Stimulated activated CD8-positive, alpha-beta memory T cell treated with anti-CD3 and anti-CD28 coated beads, Interleukin-4, amount 100 ng/mL, for 48 hours (primary cell): ENCODE measurements around the gene MOB3B.

Source experiments
- DNase-seq: peaks from one replicate; pipeline ENCODE4 v3.0.0-alpha.2; 2020

MOB3B gene

DNA sequence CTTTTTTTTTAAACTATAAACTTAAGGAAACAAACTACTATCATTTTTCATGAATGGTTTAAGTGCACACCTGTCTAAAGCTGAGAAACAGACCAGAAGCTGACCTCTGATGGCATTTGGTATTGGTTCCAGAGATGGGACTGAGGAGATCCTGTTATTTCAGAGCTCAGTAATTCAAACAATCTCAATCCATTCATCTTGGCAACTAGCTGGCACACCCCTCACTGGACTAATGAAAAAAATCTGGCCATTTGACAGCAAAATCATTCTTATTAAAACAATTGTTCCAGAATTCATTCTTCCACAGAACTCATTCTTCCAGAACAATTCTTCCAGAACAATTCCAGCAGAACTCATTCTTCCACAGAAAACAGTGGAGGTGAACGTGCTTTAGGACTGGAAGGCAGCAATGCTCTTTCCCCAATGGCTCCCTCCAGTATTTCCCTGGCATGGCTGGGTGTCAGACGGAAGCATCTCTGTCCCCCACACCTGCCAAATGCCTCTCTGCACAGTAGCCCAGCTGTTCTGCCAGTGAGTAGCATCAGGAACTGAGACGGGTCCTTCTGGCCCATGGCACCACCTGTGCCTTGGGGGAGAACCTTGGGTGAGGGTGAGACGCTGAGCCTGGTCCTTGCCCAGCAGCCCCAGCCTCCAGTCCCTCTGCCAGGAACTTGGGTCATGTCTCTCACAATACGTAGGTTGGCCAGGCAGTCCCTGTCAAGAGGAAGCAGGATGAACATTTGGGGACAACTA lies 145.2 kb downstream of the MOB3B start:
- DNase-seq = no peak

DNA sequence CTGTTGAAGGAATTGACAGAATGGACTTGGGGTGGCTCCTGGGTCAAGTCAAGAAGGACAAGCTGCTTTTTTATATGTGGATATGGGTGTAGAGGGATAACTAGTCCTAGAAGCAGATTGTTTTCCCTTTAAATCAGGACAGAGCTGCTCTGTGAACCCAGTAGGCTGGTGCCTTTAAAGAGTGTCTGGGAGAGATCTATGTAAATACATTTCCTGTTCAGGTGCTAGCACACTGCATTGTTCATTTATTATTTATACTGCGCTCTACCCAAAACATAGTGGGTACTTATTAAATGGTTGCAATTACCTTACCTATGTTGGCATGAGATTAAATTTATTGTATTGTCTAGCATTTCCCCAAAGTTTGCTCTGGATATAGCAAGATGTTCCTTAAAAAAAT lies 146.1 kb downstream of the MOB3B start:
- DNase-seq = no peak

DNA sequence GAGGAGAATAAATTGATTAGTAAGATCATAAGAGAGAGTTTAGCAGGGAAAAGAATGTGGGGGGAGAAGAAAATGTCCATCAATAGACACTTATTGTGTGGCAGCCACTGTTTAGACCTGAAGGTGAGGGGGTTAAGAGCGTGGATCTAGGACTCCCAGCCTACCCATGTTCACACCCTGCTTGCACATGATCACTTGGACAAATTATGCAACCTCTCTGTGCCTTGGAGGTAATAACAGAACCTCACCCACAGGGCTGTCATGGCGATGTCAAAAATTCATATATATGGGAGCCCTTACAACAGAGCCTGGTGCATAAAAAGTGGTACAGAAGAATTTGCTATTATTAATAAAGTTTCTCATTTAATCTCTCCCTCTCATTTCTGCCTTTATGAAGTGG lies 146.6 kb downstream of the MOB3B start:
- no peak for DNase-seq

DNA sequence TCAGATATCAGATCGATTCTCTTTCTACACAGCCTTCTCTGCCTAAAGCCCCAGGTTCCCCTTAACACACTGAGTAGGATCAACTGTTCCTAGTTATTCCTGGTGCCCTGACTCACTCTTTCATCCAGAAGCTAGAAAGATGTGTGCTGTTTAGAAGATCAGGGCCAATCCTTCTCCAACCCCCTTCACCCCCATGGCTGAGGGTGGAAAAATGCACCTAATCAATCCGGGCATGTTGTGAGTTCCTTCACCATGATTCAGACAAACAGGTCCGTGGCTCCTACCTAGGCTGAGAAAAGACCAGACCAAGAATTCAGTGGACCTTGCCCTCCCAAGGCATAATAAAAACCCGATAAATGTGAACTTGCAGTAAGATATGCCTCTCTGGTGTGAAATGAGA lies 147.3 kb downstream of the MOB3B start:
- DNase-seq = no peak

DNA sequence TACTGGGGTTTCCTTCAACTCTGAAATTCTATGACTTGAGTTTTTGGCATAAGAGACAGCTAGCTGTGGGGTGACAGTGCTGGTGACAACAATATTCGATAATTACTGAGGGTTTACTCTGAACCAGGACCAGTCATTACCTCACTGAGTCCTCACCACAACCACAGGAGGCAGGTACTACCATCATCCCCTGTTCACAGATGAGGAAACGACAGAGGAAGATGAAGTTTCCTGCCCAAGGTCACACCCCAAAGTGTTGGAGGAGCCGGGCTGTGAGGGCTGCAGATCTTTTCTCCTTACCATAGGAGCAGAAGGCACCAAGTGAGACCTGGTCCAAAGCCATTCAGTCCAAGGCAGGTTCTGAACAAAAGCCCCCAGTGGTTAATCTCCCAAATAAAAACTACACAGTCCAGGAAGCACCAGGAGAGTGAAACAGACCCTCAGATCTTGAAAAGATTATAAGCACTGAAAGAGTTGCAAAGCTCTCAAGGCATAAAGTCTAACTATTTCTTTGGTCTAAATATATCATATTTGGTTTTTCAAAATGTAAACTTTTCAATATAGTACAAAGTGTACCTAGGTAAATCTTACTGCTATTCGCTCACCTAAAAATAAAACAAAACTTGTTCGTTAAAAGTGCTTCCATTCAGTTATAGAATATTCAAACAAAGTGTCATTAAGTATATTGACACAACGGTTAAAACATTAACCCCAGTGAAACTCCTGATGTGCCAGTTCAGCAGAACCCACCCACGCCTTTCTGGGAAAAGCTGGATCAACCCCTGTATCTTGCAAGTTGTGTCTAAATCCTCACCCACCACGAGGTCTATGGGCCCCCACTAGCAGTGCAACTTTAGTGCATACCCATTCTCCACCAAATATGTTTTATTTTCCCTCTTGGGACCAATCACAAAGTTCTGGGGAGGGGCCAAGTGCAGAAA lies 150.0 kb downstream of the MOB3B start:
- DNase-seq = no peak

DNA sequence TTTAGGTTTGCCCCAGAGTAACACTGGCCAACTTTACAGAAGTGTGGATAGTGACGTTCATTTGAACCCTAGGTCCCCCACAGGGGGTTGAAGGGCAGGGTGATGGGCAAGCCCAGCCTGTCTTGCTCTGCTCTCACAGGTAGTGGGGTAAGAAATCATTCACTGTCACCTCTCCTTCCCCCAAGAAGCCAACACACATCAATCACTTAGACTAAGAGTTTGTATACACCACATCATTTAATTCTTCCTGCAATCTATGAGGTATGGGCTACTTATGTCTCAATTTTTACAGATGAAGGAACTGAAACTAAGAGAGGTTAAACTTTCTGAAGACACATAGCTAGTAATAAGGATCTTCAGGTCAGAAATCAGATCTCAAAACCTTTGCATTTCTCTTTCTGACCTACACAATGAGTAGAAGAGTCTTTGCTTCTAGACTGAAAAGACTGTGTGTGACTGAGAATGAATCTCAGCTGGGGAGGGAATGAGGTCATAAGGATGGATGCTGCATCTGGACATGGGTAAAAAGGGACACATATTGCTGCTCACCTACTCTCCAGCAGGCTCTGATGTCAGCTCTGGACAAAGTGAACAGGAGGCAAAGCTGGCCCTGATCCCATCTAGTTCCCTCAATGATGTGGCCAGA lies 151.7 kb downstream of the MOB3B start:
- DNase-seq = no peak

DNA sequence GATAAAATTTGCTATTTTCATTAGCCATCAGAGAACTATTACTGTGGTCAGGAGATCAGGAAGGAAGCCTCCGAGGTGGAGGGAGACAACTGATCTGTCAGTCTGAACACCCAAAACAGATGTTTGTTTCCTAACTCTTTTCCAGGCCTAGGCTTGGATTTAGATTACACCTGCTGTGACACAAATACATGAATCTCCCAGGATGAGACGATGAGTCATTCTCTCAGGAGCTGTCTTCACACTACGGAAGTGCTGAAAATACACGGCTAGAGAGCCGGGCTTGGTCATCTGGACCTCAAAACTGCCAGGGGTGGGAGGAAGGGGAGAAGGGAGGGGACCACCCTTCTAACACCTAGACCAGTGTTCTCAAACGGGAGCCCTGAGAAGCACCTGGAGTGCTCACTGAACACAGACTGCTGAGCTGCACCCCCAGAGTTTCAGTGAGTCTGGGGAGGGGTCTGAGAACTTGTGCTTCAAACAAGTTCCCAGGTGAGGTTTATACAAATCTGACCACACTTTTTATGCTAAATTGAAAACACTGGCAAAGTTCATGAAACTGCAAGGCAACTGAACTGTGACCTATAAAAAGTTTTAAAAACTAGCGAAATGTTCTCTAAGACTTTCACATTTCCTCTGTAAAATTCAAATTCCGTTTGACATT lies 152.3 kb downstream of the MOB3B start:
- DNase-seq = no peak

DNA sequence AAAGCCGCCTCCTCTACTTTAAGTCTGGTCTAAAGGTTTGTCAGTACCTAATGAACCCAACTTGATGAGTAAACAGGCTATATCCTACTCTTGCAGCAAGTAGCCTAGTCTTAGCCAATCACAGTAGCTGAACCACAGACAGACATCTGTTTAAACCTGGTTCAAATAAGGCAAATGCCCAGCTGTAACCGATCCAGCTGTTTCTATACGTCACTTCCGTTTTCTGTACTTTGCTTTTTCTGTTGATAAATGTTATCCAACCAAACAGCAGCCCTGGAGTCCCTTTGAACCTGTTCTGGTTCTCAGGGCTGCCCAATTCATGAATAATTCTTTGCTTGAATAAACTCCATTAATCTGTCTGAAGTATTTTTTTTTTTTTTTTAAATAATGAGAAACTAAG lies 155.8 kb downstream of the MOB3B start:
- DNase-seq = no peak

DNA sequence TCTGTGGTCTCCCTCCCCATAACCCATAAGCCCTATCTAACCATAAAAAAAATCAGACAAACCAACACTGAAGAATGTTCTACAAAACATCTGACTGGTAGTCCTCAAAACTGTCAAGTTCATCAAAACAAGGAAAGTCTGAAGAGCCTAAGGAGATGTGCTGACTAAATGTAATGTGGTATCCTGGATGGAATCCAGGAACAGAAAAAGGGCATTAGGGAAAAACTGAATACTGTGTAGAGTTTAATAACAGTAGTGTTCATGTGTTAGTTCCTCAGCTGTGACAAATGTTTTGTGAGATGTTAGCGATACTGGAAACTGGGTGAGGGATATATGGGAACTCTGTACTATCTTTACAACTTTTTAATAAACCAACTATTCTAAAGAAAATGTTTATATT lies 157.0 kb downstream of the MOB3B start:
- DNase-seq = no peak

DNA sequence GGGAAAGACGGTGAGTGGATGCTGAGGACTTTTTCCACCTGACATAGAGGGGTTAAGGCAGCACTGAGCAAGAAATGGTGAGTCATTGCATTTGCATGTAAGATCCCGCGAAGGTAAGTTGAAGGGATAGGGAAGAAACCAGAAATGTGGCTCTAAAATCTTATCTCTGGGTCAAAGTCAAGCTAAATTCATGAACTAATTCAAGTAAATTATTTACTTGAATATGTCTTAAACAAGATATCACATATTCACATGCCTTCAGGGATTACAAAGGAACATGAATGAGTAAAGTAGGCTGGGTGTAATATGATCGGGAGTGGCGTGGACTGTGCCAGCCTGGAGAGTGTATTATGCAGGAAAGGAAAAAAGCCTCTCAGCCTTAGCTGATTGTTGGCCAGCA lies 158.2 kb downstream of the MOB3B start:
- no peak for DNase-seq

DNA sequence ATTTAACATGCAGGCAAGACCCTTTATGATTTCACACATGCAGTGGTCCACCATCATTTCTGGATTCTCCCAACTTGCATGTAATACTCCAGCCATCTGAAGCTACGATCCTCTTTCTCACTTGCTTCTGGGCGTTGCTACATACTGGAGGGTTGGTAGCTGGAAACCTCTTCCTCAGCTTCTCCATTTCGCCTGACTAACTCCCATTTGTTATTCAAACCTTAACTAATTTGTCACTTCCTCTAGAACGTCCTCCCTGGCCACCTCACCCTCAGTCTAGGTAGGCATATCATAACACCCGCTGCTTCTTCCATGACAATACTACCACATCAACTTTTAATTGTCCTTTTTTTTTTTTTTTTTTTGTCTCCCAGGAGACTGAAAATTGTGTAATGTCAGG lies 160.0 kb downstream of the MOB3B start:
- DNase-seq = no peak

DNA sequence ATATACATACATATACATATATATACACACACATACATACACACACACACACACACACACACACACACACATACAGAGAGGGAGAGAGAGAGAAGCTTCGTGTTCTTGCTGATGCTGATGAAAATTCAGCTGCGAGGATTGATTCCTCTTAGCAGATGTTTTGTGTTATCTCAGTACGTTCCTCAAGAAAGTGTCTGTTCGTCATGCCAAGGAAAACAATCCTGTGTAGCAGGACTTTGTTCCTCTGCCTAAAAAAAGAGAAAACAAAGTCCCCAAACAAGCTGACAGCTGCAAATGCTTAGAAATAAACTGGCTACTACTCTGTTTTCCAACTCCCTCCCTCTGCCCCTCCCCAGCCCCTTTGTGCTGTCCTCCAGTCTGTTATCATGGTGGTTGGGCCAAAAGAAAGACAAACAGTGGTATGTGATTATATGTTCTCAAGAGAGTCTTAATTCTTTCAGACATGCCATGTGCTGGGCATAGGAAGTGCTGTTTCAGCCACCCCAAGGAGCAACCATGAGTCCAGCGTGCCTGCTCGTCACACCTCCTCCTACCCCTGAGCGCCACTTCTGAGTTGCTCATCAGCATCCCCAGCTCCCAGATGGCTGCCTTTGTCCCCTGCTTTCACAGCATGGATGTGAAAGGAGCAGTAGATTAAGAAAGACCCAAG lies 161.2 kb downstream of the MOB3B start:
- no peak for DNase-seq

DNA sequence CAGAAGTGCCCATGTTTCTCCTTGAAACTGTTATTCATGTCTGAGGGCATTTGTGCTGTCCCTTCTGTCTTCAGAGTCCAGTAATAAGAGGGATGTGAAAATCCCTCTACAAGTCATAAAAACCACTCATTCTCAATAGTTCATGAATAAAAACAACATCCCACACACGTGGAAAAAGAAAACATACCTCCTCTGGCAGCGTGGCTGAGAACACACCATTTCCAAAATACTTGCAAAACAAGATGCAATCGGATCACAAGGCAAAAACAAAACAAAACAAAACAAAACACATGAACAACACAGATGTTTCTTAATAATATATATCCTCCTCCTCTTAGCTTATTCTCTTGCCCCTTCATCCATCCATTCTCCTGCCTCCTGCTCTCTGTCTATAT lies 161.7 kb downstream of the MOB3B start:
- no peak for DNase-seq

DNA sequence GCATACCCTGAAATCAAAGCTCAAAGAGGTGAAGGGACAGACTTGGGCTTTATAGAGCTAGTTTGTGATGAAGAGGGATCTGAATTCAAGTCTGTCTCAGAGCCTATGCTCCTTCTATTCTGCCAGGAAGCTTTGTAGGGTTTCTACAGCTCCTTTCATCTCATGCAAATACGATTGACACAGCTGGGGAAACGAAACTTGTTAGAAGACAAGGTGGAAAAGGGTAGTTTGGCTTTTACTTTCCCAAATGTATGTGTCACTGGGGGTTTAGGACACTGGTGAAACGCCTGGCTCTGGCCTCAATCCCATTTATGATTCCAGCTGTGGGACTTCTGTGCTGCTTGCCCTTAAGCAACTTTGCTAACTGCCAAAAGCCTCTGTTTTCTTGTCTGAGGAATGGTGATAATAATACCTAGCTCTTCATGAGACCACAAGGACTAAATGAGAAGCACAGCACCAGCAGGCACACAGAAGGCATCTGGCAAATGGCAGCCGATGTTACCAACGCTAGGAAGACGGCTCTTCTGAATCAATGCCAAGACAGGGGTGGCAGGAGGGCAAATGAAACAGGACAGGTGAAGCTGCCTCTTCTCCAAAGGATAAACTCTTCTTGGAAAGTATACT lies 162.3 kb downstream of the MOB3B start:
- no peak for DNase-seq

DNA sequence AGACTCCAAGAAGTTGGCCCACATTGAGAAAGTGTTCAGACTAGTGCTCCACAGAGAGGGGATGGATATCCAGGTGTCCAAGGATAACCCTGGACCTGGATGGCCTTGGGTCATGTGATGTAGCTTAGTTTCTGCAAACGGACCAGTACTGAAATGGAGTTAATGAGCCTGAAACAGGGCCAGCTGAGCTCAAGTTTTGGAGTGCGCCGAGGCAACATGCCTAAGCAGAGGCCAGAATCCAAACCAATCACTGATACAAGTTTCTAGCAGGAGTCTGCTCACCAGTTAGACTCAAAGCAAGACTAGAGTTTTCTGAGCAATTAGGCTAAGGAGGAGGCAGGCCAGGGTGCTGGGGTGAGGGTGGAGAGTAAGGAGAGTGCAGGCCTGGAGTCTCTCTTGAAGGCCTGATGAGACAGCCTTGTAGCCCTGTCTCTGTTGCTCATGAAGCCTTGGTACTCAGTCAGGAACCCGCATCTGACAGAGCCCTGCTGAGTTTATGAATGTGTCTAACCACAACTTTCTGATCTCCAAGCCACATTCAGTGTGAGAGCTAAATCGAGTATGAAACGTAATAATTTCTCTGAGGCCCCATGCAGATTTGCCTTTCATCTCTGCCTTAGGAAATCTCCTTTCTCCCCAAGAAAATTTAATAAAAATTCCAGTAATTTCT lies 163.8 kb downstream of the MOB3B start:
- peak; percentile 66 for DNase-seq

DNA sequence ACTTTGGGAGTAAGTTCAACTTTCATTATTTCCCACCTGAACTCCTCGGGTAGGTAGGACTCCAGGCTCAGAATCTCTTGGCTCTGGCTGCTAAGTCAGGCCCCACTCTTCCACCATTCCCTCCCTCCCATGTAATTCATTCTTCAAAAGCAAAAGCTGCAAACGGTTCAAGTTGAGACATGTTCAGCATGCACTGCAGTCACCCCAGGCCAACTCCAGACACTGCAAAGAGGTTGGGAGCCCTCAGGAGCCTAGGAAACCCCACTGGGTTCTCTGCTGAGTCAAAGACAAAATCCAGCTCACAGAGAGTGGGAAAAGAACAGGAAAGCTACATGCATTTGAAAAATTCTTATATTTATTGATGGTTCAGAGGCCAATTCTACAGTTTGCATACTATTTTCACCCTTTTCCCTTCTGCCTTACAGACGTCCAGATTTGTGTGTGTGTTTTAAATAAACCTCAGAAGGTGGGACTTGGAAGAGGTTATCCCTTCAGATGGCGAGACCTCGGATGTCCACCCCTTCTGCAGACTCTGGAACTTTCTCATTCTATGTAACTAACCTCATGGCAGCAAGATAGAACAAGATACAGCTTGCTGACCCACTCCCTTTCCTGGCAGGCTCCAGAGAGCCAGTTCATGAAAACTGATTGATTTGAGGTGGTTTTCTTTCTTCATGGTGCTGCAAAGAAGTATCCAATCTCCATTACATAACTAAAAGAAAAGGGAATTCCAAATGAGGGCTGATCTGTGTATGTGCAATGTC lies 167.0 kb downstream of the MOB3B start:
- DNase-seq = no peak

DNA sequence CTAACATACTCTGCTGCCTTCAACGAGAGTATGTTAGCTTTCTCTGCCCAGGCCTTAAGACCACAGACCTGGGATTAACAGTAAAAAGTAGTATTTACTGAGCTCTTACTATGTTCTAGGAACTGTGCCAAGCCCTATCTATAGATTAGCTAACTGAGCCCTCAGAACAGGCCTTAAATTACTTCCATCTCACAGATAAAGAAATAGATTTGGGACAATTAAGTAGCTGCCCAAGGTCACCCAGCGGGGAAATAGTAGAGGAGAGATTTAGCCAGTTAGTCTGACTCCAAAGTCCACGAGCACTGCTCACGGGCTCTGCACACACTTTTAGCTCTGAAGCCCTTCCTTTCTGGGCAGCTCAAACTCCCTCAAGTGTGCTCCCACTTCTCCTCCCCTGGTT lies 168.1 kb downstream of the MOB3B start:
- DNase-seq = no peak

DNA sequence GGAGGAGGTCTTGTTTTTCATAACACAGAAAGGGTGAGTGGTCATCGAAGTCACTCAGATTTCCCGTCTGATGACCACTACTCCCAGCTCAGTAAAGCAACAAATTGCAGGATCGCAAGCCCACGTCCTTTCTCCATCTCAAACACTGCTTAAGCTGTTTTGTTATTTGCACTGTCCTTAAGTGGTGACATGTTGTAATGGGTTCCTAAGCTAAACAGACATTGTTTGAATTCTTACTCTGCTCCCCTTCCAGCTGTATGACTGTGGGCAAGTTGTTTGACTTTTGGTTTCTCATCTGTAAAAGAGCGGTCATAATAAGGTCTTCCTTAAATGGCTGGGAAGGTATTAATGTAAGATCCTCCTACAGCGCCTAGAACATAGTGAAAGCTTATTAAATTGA lies 169.9 kb downstream of the MOB3B start:
- DNase-seq = no peak

DNA sequence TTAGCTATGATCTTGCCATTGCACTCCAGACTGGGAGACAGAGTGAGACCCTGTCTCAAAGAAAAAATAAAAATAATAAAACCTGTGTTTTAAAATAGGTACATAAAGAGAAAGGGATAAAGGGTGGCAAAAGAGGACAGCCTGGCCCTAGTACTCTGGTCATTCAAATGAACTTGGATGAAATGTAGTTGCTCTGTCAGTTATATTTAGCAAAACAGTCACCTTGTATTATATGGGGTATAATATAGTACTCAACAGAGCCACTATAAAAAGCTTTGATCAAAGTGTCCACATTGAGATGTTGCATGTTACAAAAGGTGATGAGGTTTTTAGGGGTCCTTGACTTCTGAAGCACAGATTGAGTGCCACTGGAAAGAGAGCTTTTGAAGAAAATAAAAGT lies 171.6 kb downstream of the MOB3B start:
- DNase-seq = no peak

DNA sequence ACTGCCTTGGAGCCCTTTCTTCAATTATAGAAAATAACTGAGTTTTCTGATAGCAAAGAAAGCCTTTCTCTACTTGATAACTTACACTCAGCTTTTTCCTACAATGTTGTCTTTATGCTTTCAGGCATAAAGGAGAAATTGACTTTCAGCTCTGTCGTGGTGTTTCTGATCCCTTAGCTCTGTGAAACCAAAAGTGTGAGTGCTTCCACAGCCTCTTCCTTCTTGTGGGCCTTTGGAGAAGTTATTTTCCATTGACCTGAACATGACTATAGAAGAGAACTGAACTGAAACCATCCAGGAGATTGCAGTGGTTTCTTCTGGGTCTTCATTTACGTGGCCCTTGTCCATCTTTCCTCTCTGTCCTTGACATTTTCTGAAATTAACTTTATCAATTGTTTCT lies 173.2 kb downstream of the MOB3B start:
- no peak for DNase-seq

DNA sequence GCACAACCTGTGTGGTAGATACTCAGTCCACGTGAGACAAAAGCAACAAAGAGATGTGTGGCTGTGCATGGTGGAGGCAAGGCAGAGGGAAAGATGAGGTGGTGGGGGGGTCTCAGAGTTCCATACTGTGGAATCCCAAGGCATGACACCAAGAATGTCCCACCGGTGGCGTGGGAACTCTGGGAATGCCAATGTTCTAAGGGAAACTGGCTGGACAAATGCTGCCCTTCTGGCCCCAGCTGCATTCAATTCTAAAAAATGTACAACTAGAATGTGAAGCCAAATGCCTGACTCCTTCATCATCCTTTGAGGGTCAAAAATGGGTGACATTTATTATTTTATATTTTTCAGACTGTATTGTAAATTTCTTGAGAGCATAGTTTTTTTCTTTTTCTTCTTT lies 174.4 kb downstream of the MOB3B start:
- no peak for DNase-seq
